Measurements from ENCODE around the gene PI3. TPM values are rescaled to one million over a fixed set of nuclear protein-coding genes. Genes with fewer than 3 reads are reported as not detected.

Gene PI3
- total and polyA plus RNA-seq, 4 donors = 0.96 to 2.0 (median 1.1) TPM; not detected in 1

DNA sequence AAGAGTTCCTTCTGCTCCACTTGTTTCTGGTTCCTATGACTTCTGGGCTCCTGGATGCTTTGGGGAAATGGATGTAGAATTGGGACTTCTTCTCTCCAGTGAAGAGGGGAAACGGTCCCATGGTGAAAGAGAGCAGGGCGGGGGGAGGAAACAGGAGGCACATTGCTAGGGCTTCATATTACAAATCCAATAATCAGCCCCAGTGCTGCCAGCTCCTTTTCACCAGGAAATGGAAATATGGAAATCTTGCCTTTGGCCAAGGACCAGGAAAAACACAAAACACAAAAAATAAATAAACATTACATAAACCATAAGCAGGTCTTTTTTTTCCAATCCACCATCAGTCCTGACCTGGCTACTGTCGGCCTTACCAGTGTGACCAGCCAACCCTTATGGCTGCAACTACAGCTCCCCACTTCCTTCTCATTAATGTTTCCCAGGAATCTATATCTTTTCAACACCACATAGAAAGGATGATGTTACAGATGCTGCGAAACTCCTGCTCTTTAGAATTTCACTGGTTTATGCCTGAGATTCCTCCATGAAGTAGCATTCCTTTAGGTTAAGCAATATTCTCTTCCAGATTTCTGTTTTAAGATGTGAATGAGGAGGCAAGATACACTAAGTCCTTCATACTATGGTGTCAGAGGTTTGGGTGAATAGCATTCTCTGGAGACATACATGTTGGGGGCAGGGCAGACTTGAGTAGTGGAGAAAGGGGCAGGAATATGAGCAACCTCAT lies 2.0 kb downstream of the PI3 start:
- whole genome bisulfite sequencing, 2 donors = 59 to 60% methylated on average over 4 of the region's 4 CpGs
- H3K9me3 ChIP-seq (ENCODE audit: control insufficient read depth, low read length) = no peaks in the 10 kb centered on the region
- no peaks in the 10 kb centered on the region for H3K4me1 ChIP-seq (ENCODE audit: control insufficient read depth in 1 of 2, insufficient read depth in 2 of 2, low read length in 2 of 2)
- DNase-seq = no peak
- intact Hi-C loops (cut with DNase I) = no loop called here
- H3K27ac ChIP-seq (ENCODE audit: low read depth in 1 of 2, low read length in 2 of 2) = no peak overlapping the region
- no peak overlapping the region for H3K4me3 ChIP-seq (ENCODE audit: low read length in 2 of 2)
- ATAC-seq (ENCODE audit: low FRiP score) = no peak
- no peaks in the 10 kb centered on the region for H3K27me3 ChIP-seq (ENCODE audit: control insufficient read depth in 1 of 2, insufficient read depth in 2 of 2, low read length in 1 of 2)
- H3K36me3 ChIP-seq (ENCODE audit: control insufficient read depth in 1 of 2, insufficient read depth in 2 of 2, low read length in 1 of 2) = no peaks in the 10 kb centered on the region

DNA sequence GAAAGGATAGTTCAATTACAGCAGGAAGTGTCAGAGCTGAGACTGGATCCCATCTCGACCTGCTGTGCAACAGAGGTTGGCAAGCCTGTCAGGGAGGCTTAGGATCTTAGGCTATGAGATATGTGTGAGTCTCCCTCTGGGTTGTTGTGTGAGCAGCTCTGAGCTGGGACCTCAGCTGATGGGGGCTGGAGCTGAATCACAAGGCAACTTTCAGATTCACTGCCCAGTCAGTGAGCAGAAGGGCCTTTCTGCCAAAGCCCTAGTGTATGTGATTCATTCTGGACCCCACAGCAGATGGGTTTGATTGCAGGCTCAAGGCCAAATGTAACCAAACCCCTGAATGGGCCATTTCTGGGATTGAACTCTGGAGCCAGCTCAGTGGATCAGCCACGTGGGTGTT lies 4.5 kb downstream of the PI3 start:
- ATAC-seq (ENCODE audit: low FRiP score) = no peak
- Histone ChIP-seq H3K36me3 (ENCODE audit: control insufficient read depth in 1 of 2, insufficient read depth in 2 of 2, low read length in 1 of 2) (no peaks in the 10 kb centered on the region), H3K4me3 (ENCODE audit: low read length in 2 of 2) (no peak overlapping the region), H3K4me1 (ENCODE audit: control insufficient read depth in 1 of 2, insufficient read depth in 2 of 2, low read length in 2 of 2) (no peaks in the 10 kb centered on the region), H3K27ac (ENCODE audit: low read depth in 1 of 2, low read length in 2 of 2) (no peak overlapping the region), H3K9me3 (ENCODE audit: control insufficient read depth, low read length) (no peaks in the 10 kb centered on the region), H3K27me3 (ENCODE audit: control insufficient read depth in 1 of 2, insufficient read depth in 2 of 2, low read length in 1 of 2) (peaks cover 0 to 2% of the 10 kb centered on the region in 2 donors)
- no peak for DNase-seq
- intact Hi-C loops (cut with DNase I) = no loop called here
- WGBS, 2 donors = 55% methylated on average over 2 of the region's 2 CpGs

DNA sequence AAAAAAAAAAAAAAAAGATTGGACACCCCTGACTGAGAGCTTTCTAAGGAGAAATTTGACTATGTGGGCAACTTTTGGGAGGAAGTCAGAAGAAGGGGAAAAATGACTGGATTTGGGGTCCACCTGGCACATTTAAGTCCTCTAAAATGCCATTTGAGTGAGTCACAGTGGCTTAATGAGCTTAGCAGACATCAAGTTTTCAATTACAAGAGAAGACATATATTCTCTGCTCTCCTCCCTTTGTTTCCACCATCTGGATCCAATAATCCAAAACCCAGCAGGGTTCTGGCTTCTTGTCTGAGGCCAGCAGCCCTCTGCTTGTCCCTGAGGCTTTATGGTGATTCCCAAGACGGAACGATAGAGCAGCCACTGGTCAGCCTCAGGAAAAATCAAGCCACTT lies 6.9 kb downstream of the PI3 start:
- Histone ChIP-seq H3K27me3 (ENCODE audit: control insufficient read depth in 1 of 2, insufficient read depth in 2 of 2, low read length in 1 of 2) (peaks cover 0 to 2% of the 10 kb centered on the region in 2 donors), H3K36me3 (ENCODE audit: control insufficient read depth in 1 of 2, insufficient read depth in 2 of 2, low read length in 1 of 2) (no peaks in the 10 kb centered on the region), H3K27ac (ENCODE audit: low read depth in 1 of 2, low read length in 2 of 2) (no peak overlapping the region), H3K4me1 (ENCODE audit: control insufficient read depth in 1 of 2, insufficient read depth in 2 of 2, low read length in 2 of 2) (no peaks in the 10 kb centered on the region), H3K9me3 (ENCODE audit: control insufficient read depth, low read length) (no peaks in the 10 kb centered on the region), H3K4me3 (ENCODE audit: low read length in 2 of 2) (no peak overlapping the region)
- intact Hi-C loops (cut with DNase I) = no loop called here
- DNase-seq (no peak), ATAC-seq (ENCODE audit: low FRiP score) (no peak)
- 22 to 43% methylated on average over 2 of the region's 2 CpGs for WGBS, 2 donors

DNA sequence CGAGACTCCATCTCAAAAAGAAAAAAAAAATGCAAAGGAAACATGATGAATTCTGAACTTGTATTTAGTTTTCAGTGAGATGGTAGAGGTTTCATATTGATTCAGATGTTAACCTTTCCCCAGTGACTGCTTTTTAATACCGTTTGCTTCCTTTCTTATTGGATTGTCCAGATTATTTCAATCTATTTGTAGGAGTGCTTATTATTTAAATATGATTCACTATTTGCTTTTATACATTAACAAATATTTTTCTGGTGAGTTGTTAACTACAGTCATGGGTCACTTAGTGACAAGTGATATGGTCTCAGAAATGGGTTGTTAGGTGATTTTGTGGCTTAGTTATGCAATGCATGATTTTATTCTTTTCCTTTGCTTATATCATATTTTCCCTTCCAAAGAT lies 8.4 kb downstream of the PI3 start:
- intact Hi-C loops (cut with DNase I) = no loop called here
- 72 to 84% methylated on average over 2 of the region's 2 CpGs for WGBS, 2 donors
- Histone ChIP-seq H3K27ac (ENCODE audit: low read depth in 1 of 2, low read length in 2 of 2) (no peak overlapping the region), H3K9me3 (ENCODE audit: control insufficient read depth, low read length) (no peaks in the 10 kb centered on the region), H3K27me3 (ENCODE audit: control insufficient read depth in 1 of 2, insufficient read depth in 2 of 2, low read length in 1 of 2) (peaks cover 0 to 2% of the 10 kb centered on the region in 2 donors), H3K4me1 (ENCODE audit: control insufficient read depth in 1 of 2, insufficient read depth in 2 of 2, low read length in 2 of 2) (no peaks in the 10 kb centered on the region), H3K36me3 (ENCODE audit: control insufficient read depth in 1 of 2, insufficient read depth in 2 of 2, low read length in 1 of 2) (no peaks in the 10 kb centered on the region), H3K4me3 (ENCODE audit: low read length in 2 of 2) (no peak overlapping the region)
- ATAC-seq (ENCODE audit: low FRiP score) (no peak), DNase-seq (no peak)

DNA sequence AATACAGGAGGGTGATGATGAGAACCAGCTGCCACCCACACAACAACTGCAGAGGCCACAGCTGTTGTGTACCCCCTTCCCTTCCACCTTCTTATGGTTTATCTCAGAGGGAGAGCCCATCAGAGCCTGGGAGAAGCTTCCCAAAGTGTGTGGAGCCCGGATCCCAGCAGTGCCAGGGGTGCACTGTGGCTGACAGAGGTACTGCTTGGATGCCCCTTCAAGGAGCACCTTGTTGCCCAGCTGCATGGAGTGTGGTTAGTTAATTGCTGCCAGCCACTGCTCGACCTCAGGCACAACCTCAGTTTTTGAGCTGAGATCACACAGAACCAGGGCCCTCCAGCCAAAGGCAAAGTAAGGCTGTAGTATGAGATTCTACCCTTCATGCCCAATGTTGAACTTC lies 13.0 kb downstream of the PI3 start:
- intact Hi-C loops (cut with DNase I) = no loop called here
- Histone ChIP-seq H3K4me1 (ENCODE audit: control insufficient read depth in 1 of 2, insufficient read depth in 2 of 2, low read length in 2 of 2) (peaks cover 0 to 3% of the 10 kb centered on the region in 2 donors), H3K27me3 (ENCODE audit: control insufficient read depth in 1 of 2, insufficient read depth in 2 of 2, low read length in 1 of 2) (no peaks in the 10 kb centered on the region), H3K4me3 (ENCODE audit: low read length in 2 of 2) (no peak overlapping the region), H3K9me3 (ENCODE audit: control insufficient read depth, low read length) (no peaks in the 10 kb centered on the region), H3K27ac (ENCODE audit: low read depth in 1 of 2, low read length in 2 of 2) (no peak overlapping the region), H3K36me3 (ENCODE audit: control insufficient read depth in 1 of 2, insufficient read depth in 2 of 2, low read length in 1 of 2) (no peaks in the 10 kb centered on the region)
- DNase-seq (no peak), ATAC-seq (ENCODE audit: low FRiP score) (no peak)
- 47 to 49% methylated on average over 2 of the region's 2 CpGs for WGBS, 2 donors

DNA sequence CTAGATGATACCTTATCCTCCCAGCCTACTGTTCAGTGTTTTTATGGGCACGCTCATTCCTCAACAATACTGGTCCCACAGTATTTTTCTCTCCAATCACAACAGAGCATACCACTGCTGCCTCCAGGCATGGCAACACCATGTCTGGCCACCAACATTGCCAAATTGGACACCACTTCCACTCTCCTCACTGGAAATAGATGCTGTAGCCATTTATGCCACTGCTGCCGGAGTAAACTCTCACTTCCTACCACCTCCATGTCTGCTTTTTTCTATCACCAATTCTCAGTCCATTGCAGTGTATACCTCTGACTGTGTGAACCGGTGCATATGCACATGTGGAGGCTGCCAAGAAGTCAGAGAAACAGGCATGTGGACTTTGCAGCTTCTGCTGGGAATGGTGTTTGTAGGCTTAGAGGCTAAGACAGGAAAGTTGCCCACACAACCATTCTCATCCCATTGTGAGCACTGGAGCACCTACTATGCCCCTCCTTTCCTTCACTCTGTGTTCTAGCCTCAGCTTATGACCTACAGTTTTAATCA lies 14.4 kb downstream of the PI3 start:
- no peak for ATAC-seq (ENCODE audit: low FRiP score)

DNA sequence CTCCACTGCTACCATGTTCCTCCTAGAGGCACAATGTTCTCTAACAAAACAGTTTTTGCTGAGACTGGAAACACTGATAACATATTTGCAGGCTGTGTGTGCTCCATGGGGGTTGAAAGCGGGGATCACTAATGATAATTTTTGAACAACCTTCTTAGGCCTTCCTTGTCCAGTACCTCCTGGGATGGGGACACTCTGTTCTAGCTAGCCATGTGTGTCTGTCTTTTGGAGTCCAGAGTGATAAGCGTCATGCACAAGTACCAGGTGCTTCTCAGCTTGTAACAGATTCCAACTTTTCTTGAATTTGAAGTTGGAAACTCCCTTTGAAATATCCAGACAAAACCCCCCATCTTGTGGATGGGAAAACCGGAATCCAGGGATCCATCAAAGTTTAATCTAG lies 15.2 kb downstream of the PI3 start:
- WGBS, 2 donors = 73 to 81% methylated on average over 3 of the region's 3 CpGs
- H3K4me3 ChIP-seq (ENCODE audit: low read length in 2 of 2) = no peak overlapping the region
- no peak for ATAC-seq (ENCODE audit: low FRiP score)
- no peak overlapping the region for H3K27ac ChIP-seq (ENCODE audit: low read depth in 1 of 2, low read length in 2 of 2)
- intact Hi-C loops (cut with DNase I) = no loop called here
- no peaks in the 10 kb centered on the region for H3K9me3 ChIP-seq (ENCODE audit: control insufficient read depth, low read length)
- no peak for DNase-seq
- peaks cover 0 to 3% of the 10 kb centered on the region in 2 donors for H3K4me1 ChIP-seq (ENCODE audit: control insufficient read depth in 1 of 2, insufficient read depth in 2 of 2, low read length in 2 of 2)
- H3K27me3 ChIP-seq (ENCODE audit: control insufficient read depth in 1 of 2, insufficient read depth in 2 of 2, low read length in 1 of 2) = peaks cover 0 to 1% of the 10 kb centered on the region in 2 donors
- H3K36me3 ChIP-seq (ENCODE audit: control insufficient read depth in 1 of 2, insufficient read depth in 2 of 2, low read length in 1 of 2) = no peaks in the 10 kb centered on the region

More for the DNA sequence above, 14.4 kb downstream of the PI3 start:
- Histone ChIP-seq H3K4me3 (ENCODE audit: low read length in 2 of 2) (no peak overlapping the region), H3K4me1 (ENCODE audit: control insufficient read depth in 1 of 2, insufficient read depth in 2 of 2, low read length in 2 of 2) (peaks cover 0 to 3% of the 10 kb centered on the region in 2 donors), H3K27me3 (ENCODE audit: control insufficient read depth in 1 of 2, insufficient read depth in 2 of 2, low read length in 1 of 2) (peaks cover 0 to 1% of the 10 kb centered on the region in 2 donors), H3K27ac (ENCODE audit: low read depth in 1 of 2, low read length in 2 of 2) (no peak overlapping the region), H3K36me3 (ENCODE audit: control insufficient read depth in 1 of 2, insufficient read depth in 2 of 2, low read length in 1 of 2) (no peaks in the 10 kb centered on the region), H3K9me3 (ENCODE audit: control insufficient read depth, low read length) (no peaks in the 10 kb centered on the region)
- 82 to 84% methylated on average over 3 of the region's 3 CpGs for WGBS, 2 donors
- DNase-seq = no peak
- intact Hi-C loops (cut with DNase I) = no loop called here

DNA sequence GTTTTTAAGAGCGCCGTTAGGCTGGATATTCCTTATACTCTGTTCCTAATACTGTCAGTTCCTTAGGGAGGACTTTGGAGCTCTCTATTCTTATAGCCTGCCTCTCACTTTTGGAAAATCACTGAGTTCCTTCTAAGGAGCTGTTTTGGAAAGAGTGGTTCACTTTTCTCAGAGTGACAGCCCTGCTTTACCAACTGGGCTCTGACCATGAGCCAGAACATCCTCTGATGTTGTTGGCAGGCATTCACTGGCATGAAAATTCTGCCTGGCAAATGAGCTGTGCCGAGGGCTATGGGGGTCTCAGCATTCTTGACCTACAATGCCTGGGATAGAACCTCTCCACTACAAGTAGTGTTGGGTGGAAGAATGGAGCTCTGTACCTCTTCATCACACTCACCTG lies 17.2 kb downstream of the PI3 start:
- Histone ChIP-seq H3K9me3 (ENCODE audit: control insufficient read depth, low read length) (no peaks in the 10 kb centered on the region), H3K36me3 (ENCODE audit: control insufficient read depth in 1 of 2, insufficient read depth in 2 of 2, low read length in 1 of 2) (no peaks in the 10 kb centered on the region), H3K27ac (ENCODE audit: low read depth in 1 of 2, low read length in 2 of 2) (no peak overlapping the region), H3K4me1 (ENCODE audit: control insufficient read depth in 1 of 2, insufficient read depth in 2 of 2, low read length in 2 of 2) (peaks cover 0 to 3% of the 10 kb centered on the region in 2 donors), H3K4me3 (ENCODE audit: low read length in 2 of 2) (no peak overlapping the region), H3K27me3 (ENCODE audit: control insufficient read depth in 1 of 2, insufficient read depth in 2 of 2, low read length in 1 of 2) (peaks cover 0 to 1% of the 10 kb centered on the region in 2 donors)
- 79 to 83% methylated on average over 3 of the region's 3 CpGs for WGBS, 2 donors
- no peak for DNase-seq
- no peak for ATAC-seq (ENCODE audit: low FRiP score)
- intact Hi-C loops (cut with DNase I) = no loop called here

DNA sequence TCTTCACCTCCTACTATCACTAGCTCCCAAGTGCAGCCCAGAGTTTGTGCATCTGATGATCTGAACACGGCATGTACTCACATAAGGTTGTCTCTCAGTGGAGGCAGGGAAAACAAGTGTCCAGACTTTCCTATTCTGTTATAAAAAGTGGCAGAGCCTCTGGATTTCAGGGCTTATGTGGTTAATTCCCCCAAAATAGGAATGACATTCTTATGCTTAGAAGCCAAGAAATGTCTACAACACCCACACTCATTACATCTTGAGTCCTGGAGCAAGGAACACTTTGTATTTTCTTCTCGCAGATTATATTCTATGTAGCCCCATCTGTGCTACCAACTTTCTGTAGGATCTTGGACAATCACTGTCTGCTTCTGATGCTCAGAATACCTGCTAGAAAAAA lies 18.6 kb downstream of the PI3 start:
- Histone ChIP-seq H3K4me3 (ENCODE audit: low read length in 2 of 2) (no peak overlapping the region), H3K27ac (ENCODE audit: low read depth in 1 of 2, low read length in 2 of 2) (no peak overlapping the region), H3K36me3 (ENCODE audit: control insufficient read depth in 1 of 2, insufficient read depth in 2 of 2, low read length in 1 of 2) (no peaks in the 10 kb centered on the region), H3K9me3 (ENCODE audit: control insufficient read depth, low read length) (no peaks in the 10 kb centered on the region), H3K27me3 (ENCODE audit: control insufficient read depth in 1 of 2, insufficient read depth in 2 of 2, low read length in 1 of 2) (peaks cover 0 to 1% of the 10 kb centered on the region in 2 donors), H3K4me1 (ENCODE audit: control insufficient read depth in 1 of 2, insufficient read depth in 2 of 2, low read length in 2 of 2) (peaks cover 0 to 3% of the 10 kb centered on the region in 2 donors)
- ATAC-seq (ENCODE audit: low FRiP score) (no peak), DNase-seq (no peak)
- intact Hi-C loops (cut with DNase I) = no loop called here
- 73 to 80% methylated on average over 2 of the region's 2 CpGs for WGBS, 2 donors

Data from aorta (tissue), 5 donors.